MCF 10A (cell line): Measurements from ENCODE around the gene RDM1. TPM values are rescaled to one million over a fixed set of nuclear protein-coding genes. Genes with fewer than 3 reads are reported as not detected.

ENCODE experiments used
- BruUV-seq: library from RNA; stranded (reverse); fragments of 400-500 nt; replicated peaks from 2 replicates; lab custom pipeline; 2021; lab: Mats Ljungman, UMichigan
- CTCF ChIA-PET: fragments of 300-600 bp; sonication (Branson Sonifier 250); formaldehyde crosslinking; extraction: SDS; loops from one replicate; lab custom pipeline; 2021; ENCODE audit warnings: antibody characterized with exemption, inconsistent platforms; lab: Yijun Ruan, JAX
- POLR2A ChIA-PET: fragments of 300-600, 350-650 bp; sonication (Branson Sonifier 250); formaldehyde crosslinking; extraction: SDS; loops from one replicate; lab custom pipeline; 2020; ENCODE audit warnings: antibody characterized with exemption, inconsistent platforms; lab: Yijun Ruan, JAX
- DNase-seq: peaks from one replicate; pipeline ENCODE4 v3.0.0-alpha.2; 2018; ENCODE audit not compliant: unreplicated experiment
- H3K27ac Mint-ChIP-seq: one replicate; pipeline ENCODE4 v1.8.0; 2022; ENCODE audit warnings: mild to moderate bottlenecking, low read depth, mixed read lengths; ENCODE audit not compliant: unreplicated experiment
- H3K27me3 Mint-ChIP-seq: one replicate; pipeline ENCODE4 v1.8.0; 2022; ENCODE audit warnings: mixed read lengths; ENCODE audit not compliant: insufficient read depth, unreplicated experiment
- H3K36me3 Mint-ChIP-seq: one replicate; pipeline ENCODE4 v1.8.0; 2022; ENCODE audit warnings: mild to moderate bottlenecking, moderate library complexity, mixed read lengths; ENCODE audit not compliant: insufficient read depth, unreplicated experiment
- H3K4me1 Mint-ChIP-seq: one replicate; pipeline ENCODE4 v1.8.0; 2022; ENCODE audit warnings: mixed read lengths; ENCODE audit not compliant: insufficient read depth, unreplicated experiment
- H3K4me3 Mint-ChIP-seq: one replicate; pipeline ENCODE4 v1.8.0; 2022; ENCODE audit warnings: mild to moderate bottlenecking, moderate library complexity, mixed read lengths; ENCODE audit not compliant: unreplicated experiment
- H3K9me3 Mint-ChIP-seq: one replicate; pipeline ENCODE4 v1.8.0; 2022; ENCODE audit warnings: mixed read lengths; ENCODE audit not compliant: unreplicated experiment
- intact Hi-C: fragments of 100-400 bp; cut with micrococcal nuclease; formaldehyde crosslinking; loops from 2 replicates; pipeline ENCODE4 v1.14.1; 2022
- total RNA-seq: library from RNA; stranded (reverse); gene quantifications from 2 replicates; pipeline ENCODE4 v1.2.3, GENCODE V29; 2022
- TF ChIP-seq, protein P1 (sequence below): fragments of 200-600 bp; IDR thresholded peaks from one replicate; pipeline ENCODE4 v1.8.0; 2022; ENCODE audit warnings: antibody characterized with exemption, mild to moderate bottlenecking; ENCODE audit not compliant: unreplicated experiment

Gene RDM1
- total RNA-seq, 1 experiment from 2014 or later, result 2.6 TPM

DNA sequence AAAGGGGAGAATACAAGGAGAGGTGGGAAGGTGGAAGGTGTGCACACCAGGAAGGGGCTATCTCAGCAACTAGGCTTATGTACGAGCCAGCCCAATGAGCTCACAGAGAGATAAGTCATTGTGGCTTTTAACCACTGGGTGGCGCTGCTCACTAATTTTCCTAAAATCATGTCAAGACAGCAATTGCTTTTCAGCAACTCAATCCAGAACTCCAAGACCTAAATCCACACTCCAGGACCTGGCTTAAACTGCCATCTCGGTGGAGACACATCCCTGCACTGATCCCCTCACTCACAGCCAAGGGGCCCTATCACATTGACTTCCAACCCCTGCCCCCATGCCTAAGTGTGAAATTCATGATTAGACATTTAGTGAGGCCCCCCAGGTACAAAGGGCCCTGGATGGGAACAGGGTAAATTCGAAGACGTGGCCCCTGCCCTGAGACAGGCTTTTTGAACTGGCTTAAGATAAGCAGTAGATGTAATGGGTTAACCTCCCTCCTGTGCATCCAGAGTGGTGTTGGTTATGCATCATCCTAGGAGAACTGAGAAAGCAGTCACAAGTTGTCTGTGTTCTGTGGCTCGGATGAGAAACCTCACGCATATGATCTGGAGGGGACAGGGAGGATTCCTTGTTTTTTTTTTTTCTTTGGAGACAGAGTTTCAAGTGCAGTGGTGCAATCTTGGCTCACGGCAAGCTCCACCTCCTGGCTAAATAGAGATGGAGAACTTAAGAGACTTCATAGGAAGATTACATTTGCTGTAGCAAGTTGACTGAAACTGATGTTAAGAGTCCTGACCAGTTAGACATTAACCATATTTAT lies 39.2 kb upstream of the RDM1 start:
- ChIA-PET CTCF (interaction anchor here (0.6 to 9.9 kb wide), 36 partner anchors 8 to 621 kb away, joined by 3 to 284 read pairs (median 4); partner anchors contain the start of gene CCL16), POLR2A (interaction anchor here (0.5 to 1.2 kb wide), 5 partner anchors 177 to 574 kb away, joined by 3 to 4 read pairs (median 3); no protein-coding TSS in a partner anchor)
- no peaks in the 10 kb centered on the region for H3K36me3 Mint-ChIP-seq
- peak; percentile 79 for DNase-seq
- H3K27me3 Mint-ChIP-seq, result peaks cover 13% of the 10 kb centered on the region
- intact Hi-C loops, result loop anchor here (1.0 kb wide), 1 partner anchor 180 kb away; no protein-coding TSS in a partner anchor
- no peak overlapping the region for H3K27ac Mint-ChIP-seq
- TF ChIP-seq, protein P1, sequence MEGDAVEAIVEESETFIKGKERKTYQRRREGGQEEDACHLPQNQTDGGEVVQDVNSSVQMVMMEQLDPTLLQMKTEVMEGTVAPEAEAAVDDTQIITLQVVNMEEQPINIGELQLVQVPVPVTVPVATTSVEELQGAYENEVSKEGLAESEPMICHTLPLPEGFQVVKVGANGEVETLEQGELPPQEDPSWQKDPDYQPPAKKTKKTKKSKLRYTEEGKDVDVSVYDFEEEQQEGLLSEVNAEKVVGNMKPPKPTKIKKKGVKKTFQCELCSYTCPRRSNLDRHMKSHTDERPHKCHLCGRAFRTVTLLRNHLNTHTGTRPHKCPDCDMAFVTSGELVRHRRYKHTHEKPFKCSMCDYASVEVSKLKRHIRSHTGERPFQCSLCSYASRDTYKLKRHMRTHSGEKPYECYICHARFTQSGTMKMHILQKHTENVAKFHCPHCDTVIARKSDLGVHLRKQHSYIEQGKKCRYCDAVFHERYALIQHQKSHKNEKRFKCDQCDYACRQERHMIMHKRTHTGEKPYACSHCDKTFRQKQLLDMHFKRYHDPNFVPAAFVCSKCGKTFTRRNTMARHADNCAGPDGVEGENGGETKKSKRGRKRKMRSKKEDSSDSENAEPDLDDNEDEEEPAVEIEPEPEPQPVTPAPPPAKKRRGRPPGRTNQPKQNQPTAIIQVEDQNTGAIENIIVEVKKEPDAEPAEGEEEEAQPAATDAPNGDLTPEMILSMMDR, result peak; percentile 87
- H3K4me1 Mint-ChIP-seq, result peaks cover 7% of the 10 kb centered on the region
- H3K4me3 Mint-ChIP-seq, result no peak overlapping the region
- no peaks in the 10 kb centered on the region for H3K9me3 Mint-ChIP-seq
- BruUV-seq, result no TSS peak

DNA sequence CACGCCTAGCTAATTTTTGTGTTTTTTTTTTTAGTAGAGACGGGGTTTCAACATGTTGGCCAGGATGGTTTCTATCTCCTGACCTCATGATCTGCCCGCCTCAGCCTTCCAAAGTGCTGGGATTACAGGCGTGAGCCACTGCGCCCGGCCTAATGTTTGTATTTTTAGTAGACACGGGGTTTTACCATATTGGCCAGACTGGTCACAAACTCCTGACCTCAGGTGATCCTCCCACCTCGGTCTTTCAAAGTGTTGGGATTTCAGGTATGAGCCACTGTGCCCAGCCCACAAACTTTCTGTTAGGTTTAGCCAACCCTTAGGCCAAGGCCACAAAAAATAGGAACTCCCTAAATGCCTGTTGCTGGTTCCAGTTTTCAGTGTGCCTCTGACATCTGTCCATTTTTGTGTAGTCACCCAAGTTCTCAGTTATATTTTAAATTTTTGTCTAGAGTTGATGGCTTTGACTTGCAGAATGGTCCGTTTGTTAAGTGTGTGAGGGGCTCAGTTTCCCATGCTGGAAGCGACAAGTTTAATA lies 38.0 kb upstream of the RDM1 start:
- no peaks in the 10 kb centered on the region for H3K9me3 Mint-ChIP-seq
- DNase-seq, result no peak
- H3K27ac Mint-ChIP-seq, result no peak overlapping the region
- BruUV-seq, result no TSS peak
- POLR2A ChIA-PET, result no interaction called here
- intact Hi-C loops, result loop anchor here (1.0 kb wide), 1 partner anchor 181 kb away; no protein-coding TSS in a partner anchor
- H3K4me1 Mint-ChIP-seq, result peaks cover under 1% of the 10 kb centered on the region
- H3K36me3 Mint-ChIP-seq, result no peaks in the 10 kb centered on the region
- peaks cover 25% of the 10 kb centered on the region for H3K27me3 Mint-ChIP-seq
- H3K4me3 Mint-ChIP-seq, result no peak overlapping the region
- CTCF ChIA-PET, result interaction anchor here (0.7 to 9.9 kb wide), 26 partner anchors 7 to 632 kb away, joined by 3 to 284 read pairs (median 5); partner anchors contain the start of gene CCL16
- TF ChIP-seq, protein P1, result no peak

DNA sequence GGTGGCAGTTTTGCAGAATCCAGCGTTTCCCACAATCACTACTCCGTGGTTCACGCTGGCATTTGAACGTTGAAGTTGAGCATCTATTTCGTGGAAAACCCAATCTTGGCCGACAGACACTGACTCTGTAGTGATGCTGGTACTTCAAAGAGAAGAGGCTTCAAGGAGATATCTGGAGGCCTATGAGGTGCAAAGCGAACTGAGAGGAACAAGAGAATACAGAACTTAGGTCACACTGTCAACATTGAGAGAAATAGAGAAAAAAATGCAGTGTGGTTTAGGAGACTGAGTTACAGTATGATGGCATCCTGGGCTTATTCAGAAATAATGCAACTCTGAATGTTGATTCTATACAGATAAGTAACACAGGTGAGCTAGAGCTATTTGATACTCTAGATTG lies 34.7 kb upstream of the RDM1 start:
- Mint-ChIP-seq H3K36me3 (no peaks in the 10 kb centered on the region), H3K4me1 (no peaks in the 10 kb centered on the region), H3K27ac (no peak overlapping the region), H3K9me3 (no peaks in the 10 kb centered on the region), H3K4me3 (no peak overlapping the region), H3K27me3 (peaks cover 52% of the 10 kb centered on the region)
- TF ChIP-seq, protein P1, result no peak
- DNase-seq, result no peak
- ChIA-PET CTCF (interaction anchor here (0.6 to 9.9 kb wide), 3 partner anchors 11 to 182 kb away, joined by 3 to 284 read pairs (median 4); no protein-coding TSS in a partner anchor), POLR2A (no interaction called here)
- BruUV-seq, result no TSS peak
- intact Hi-C loops, result no loop called here

DNA sequence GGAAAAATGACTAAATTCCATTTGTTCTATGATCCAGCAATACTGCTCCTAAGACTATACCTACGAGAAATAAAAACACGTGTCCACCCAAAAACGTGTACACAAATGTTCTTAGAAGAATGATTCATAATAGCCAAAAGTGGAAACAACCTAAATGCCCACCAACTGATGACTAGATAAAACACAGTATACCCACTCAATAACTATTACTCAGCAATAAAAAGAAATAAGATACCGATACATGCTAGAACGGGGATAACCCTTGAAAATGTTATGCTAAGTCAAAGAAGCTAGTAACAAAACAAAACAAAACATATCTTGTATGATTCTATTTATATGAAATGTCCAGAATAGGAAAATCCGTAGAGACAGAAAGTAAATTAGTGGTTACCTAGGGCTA lies 33.1 kb upstream of the RDM1 start:
- ChIA-PET POLR2A (no interaction called here), CTCF (interaction anchor here (0.6 to 1.2 kb wide), 2 partner anchors 26 to 186 kb away, joined by 3 to 5 read pairs; no protein-coding TSS in a partner anchor)
- TF ChIP-seq, protein P1, result no peak
- H3K4me3 Mint-ChIP-seq, result no peak overlapping the region
- no peaks in the 10 kb centered on the region for H3K9me3 Mint-ChIP-seq
- peaks cover 61% of the 10 kb centered on the region for H3K27me3 Mint-ChIP-seq
- no peaks in the 10 kb centered on the region for H3K36me3 Mint-ChIP-seq
- intact Hi-C loops, result no loop called here
- BruUV-seq, result no TSS peak
- no peak for DNase-seq
- no peaks in the 10 kb centered on the region for H3K4me1 Mint-ChIP-seq
- no peak overlapping the region for H3K27ac Mint-ChIP-seq
